H9 (cell line): ENCODE data around the gene ITPR3. TPM values are rescaled to one million over a fixed set of nuclear protein-coding genes. Genes with fewer than 3 reads are reported as not detected.

Source experiments
- DNase-seq: peaks from one replicate; pipeline ENCODE4 v3.0.0-alpha.2; 2017
- H2AFZ ChIP-seq: one replicate; pipeline ENCODE4 v1.6.1; 2013; ENCODE audit warnings: mild to moderate bottlenecking, low read length, control low read depth, moderate library complexity
- H2AK5ac ChIP-seq: 2 replicates; pipeline ENCODE4 v1.6.1; 2013; ENCODE audit warnings: low read length, control low read depth, mixed read lengths; ENCODE audit not compliant: insufficient read length
- H2BK120ac ChIP-seq: one replicate; pipeline ENCODE4 v1.6.1; 2013; ENCODE audit warnings: low read depth, mild to moderate bottlenecking, low read length, control low read depth, inconsistent platforms; ENCODE audit not compliant: poor library complexity, severe bottlenecking
- H2BK12ac ChIP-seq: 2 replicates; pipeline ENCODE4 v1.6.1; 2013; ENCODE audit warnings: low read length, control low read depth, mixed read lengths, low read depth; ENCODE audit not compliant: insufficient read length
- H2BK15ac ChIP-seq: 2 replicates; pipeline ENCODE4 v1.6.1; 2013; ENCODE audit warnings: low read depth, low read length, control low read depth
- H2BK20ac ChIP-seq: one replicate; pipeline ENCODE4 v1.6.1; 2013; ENCODE audit warnings: low read depth, mild to moderate bottlenecking, low read length, control low read depth, inconsistent platforms; ENCODE audit not compliant: poor library complexity, severe bottlenecking
- H2BK5ac ChIP-seq: 2 replicates; pipeline ENCODE4 v1.6.1; 2013; ENCODE audit warnings: low read length, control low read depth, mixed read lengths; ENCODE audit not compliant: insufficient read length
- H3K14ac ChIP-seq: 2 replicates; pipeline ENCODE4 v1.6.1; 2013; ENCODE audit warnings: low read length, control low read depth; ENCODE audit not compliant: insufficient read depth
- H3K18ac ChIP-seq: 2 replicates; pipeline ENCODE4 v1.6.1; 2013; ENCODE audit warnings: low read depth, mild to moderate bottlenecking, mixed read lengths, low read length, control low read depth; ENCODE audit not compliant: insufficient read length
- H3K23ac ChIP-seq: 2 replicates; pipeline ENCODE4 v1.6.1; 2013; ENCODE audit warnings: low read length, control low read depth, mixed read lengths, low read depth; ENCODE audit not compliant: insufficient read length
- H3K23me2 ChIP-seq: 2 replicates; pipeline ENCODE4 v1.6.1; 2013; ENCODE audit warnings: low read depth, mild to moderate bottlenecking, mixed read lengths, low read length, control low read depth; ENCODE audit not compliant: insufficient read length, poor library complexity, severe bottlenecking
- H3K27ac ChIP-seq: 2 replicates; pipeline ENCODE4 v1.5.1; 2013; ENCODE audit warnings: low read length, control low read depth, mixed read lengths, low read depth; ENCODE audit not compliant: insufficient read length
- H3K27me3 ChIP-seq: 2 replicates; pipeline ENCODE4 v1.6.1; 2013; ENCODE audit warnings: low read length, control low read depth, inconsistent platforms; ENCODE audit not compliant: insufficient read depth
- H3K4ac ChIP-seq: 2 replicates; pipeline ENCODE4 v1.6.1; 2013; ENCODE audit warnings: low read depth, mild to moderate bottlenecking, control low read depth, inconsistent platforms, low read length, moderate library complexity
- H3K4me1 ChIP-seq: 2 replicates; pipeline ENCODE4 v1.6.1; 2013; ENCODE audit warnings: low read length, control low read depth, inconsistent platforms; ENCODE audit not compliant: insufficient read depth
- H3K4me2 ChIP-seq: 2 replicates; pipeline ENCODE4 v1.6.1; 2013; ENCODE audit warnings: low read length, control low read depth, mixed read lengths; ENCODE audit not compliant: insufficient read length, insufficient read depth
- H3K56ac ChIP-seq: 2 replicates; pipeline ENCODE4 v1.6.1; 2013; ENCODE audit warnings: low read depth, mild to moderate bottlenecking, mixed read lengths, low read length, control low read depth; ENCODE audit not compliant: insufficient read length
- H3K79me1 ChIP-seq: 2 replicates; pipeline ENCODE4 v1.6.1; 2013; ENCODE audit warnings: low read depth, mild to moderate bottlenecking, moderate library complexity, low read length, control low read depth, inconsistent platforms; ENCODE audit not compliant: insufficient read depth, poor library complexity, severe bottlenecking
- H3K79me2 ChIP-seq: 2 replicates; pipeline ENCODE4 v1.6.1; 2013; ENCODE audit warnings: low read length, control low read depth, inconsistent platforms; ENCODE audit not compliant: insufficient read depth
- H3K9ac ChIP-seq: 2 replicates; pipeline ENCODE4 v1.6.1; 2013; ENCODE audit warnings: low read length, control low read depth, mixed read lengths; ENCODE audit not compliant: insufficient read length; ENCODE audit errors: extremely low read depth
- H3K9me3 ChIP-seq: one replicate; pipeline ENCODE4 v1.6.1; 2013; ENCODE audit warnings: low read depth, low read length, inconsistent platforms; ENCODE audit not compliant: control insufficient read depth
- H3T11ph ChIP-seq: one replicate; pipeline ENCODE4 v1.6.1; 2013; ENCODE audit warnings: mild to moderate bottlenecking, low read length, control low read depth, inconsistent platforms
- H4K20me1 ChIP-seq: one replicate; pipeline ENCODE4 v1.6.1; 2013; ENCODE audit not compliant: control insufficient read depth, insufficient read length, insufficient read depth
- H4K5ac ChIP-seq: 2 replicates; pipeline ENCODE4 v1.6.1; 2013; ENCODE audit warnings: low read depth, mild to moderate bottlenecking, mixed read lengths, low read length, control low read depth; ENCODE audit not compliant: insufficient read length
- H4K8ac ChIP-seq: replicated peaks from 2 replicates; pipeline ENCODE4 v1.6.1; 2013; ENCODE audit warnings: low read length, control low read depth, mixed read lengths, low read depth; ENCODE audit not compliant: insufficient read length
- H4K91ac ChIP-seq: 2 replicates; pipeline ENCODE4 v1.6.1; 2013; ENCODE audit warnings: low read depth, mild to moderate bottlenecking, moderate library complexity, mixed read lengths, low read length, control low read depth; ENCODE audit not compliant: insufficient read length
- H3K27ac Mint-ChIP-seq, 3 experiments: 2 replicates in 2 of 3; 3 replicates in 1 of 3; pipeline ENCODE4 v1.8.0; 2020 to 2021; ENCODE audit warnings: mixed read lengths in 3 of 3, mild to moderate bottlenecking in 1 of 3, moderate library complexity in 1 of 3
- H3K27me3 Mint-ChIP-seq: 2 replicates; pipeline ENCODE4 v1.8.0; 2021; ENCODE audit warnings: low read depth, mild to moderate bottlenecking, moderate library complexity, mixed read lengths
- H3K36me3 Mint-ChIP-seq, 3 experiments: 2 replicates in 2 of 3; 3 replicates in 1 of 3; pipeline ENCODE4 v1.8.0; 2020 to 2021; ENCODE audit warnings: low read depth in 3 of 3, mixed read lengths in 3 of 3; ENCODE audit not compliant: insufficient read depth in 1 of 3
- H3K4me1 Mint-ChIP-seq, 2 experiments: 2 replicates each; pipeline ENCODE4 v1.8.0; 2020; ENCODE audit warnings: mixed read lengths in 2 of 2
- H3K4me3 Mint-ChIP-seq, 2 experiments: 2 replicates in 1 of 2; 3 replicates in 1 of 2; pipeline ENCODE4 v1.8.0; 2020 to 2021; ENCODE audit warnings: mild to moderate bottlenecking in 2 of 2, mixed read lengths in 2 of 2, moderate library complexity in 1 of 2
- H3K9me3 Mint-ChIP-seq, 2 experiments: 2 replicates in 1 of 2; 3 replicates in 1 of 2; pipeline ENCODE4 v1.8.0; 2020; ENCODE audit warnings: mild to moderate bottlenecking in 2 of 2, mixed read lengths in 2 of 2, moderate library complexity in 1 of 2
- WGBS: extraction: QIAGEN DNeasy Blood & Tissue Kit; methylation state at CpG from one replicate; pipeline ENCODE4 v1.1.7; 2013; ENCODE audit warnings: missing lambda C conversion rate, low lambda C conversion rate, mixed read lengths; ENCODE audit not compliant: insufficient read length; ENCODE audit errors: extremely low coverage; 5-methylcytosine and 5-hydroxymethylcytosine counted together
- total RNA-seq: library from RNA; stranded (reverse); gene quantifications from 2 replicates; pipeline ENCODE4 v1.2.1, GENCODE V29; 2021
- TF ChIP-seq, protein P1 (sequence below): fragments of 200-600 bp; sonication (generic); conservative IDR thresholded peaks from 3 replicates; pipeline ENCODE4 v1.8.0; 2021; ENCODE audit warnings: antibody characterized with exemption, mild to moderate bottlenecking

ITPR3 gene
- total RNA-seq, 1 experiment from 2014 or later = 40.3 TPM

DNA sequence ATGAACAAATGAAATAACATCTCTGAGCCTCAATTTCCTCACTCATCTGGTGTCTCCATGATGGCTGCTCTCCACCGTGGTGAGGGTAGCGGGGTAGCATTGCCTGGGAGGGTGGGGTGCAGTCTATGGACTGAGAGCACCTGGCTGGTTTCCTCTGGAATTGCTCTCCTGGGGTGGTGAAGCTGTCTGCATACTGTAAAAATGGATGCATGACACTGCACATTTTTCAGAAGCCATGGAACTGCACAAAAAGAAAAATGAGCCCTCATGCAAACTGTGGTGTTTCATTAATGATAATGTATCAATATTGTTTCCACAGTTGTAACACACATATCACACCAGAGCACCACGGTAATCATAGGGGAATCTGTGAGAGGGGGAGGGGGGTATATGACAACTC lies 12.1 kb upstream of the ITPR3 start:
- H3K4me3 Mint-ChIP-seq = no peak overlapping the region
- no peak overlapping the region for H2AK5ac ChIP-seq
- H3K79me1 ChIP-seq = no peaks in the 10 kb centered on the region
- H3K14ac ChIP-seq = no peak overlapping the region
- no peaks in the 10 kb centered on the region for H4K20me1 ChIP-seq
- no peaks in the 10 kb centered on the region for H3K9me3 ChIP-seq
- no peak overlapping the region for H3T11ph ChIP-seq
- H3K4me2 ChIP-seq = no peak overlapping the region
- no peak overlapping the region for H3K56ac ChIP-seq
- no peak overlapping the region for H2BK5ac ChIP-seq
- peaks cover 0 to 7% (median 5%) of the 10 kb centered on the region in 3 experiments; a peak in 3 of 7 replicates for H3K36me3 Mint-ChIP-seq
- H4K8ac ChIP-seq = no peak overlapping the region
- H3K9me3 Mint-ChIP-seq = peaks cover 8 to 11% of the 10 kb centered on the region in 2 experiments
- peaks cover 44 to 61% of the 10 kb centered on the region in 2 experiments for H3K4me1 Mint-ChIP-seq
- no peak overlapping the region for H3K27ac ChIP-seq
- no peak overlapping the region for H4K91ac ChIP-seq
- no peak overlapping the region for H3K18ac ChIP-seq
- DNase-seq = no peak
- TF ChIP-seq, protein P1, sequence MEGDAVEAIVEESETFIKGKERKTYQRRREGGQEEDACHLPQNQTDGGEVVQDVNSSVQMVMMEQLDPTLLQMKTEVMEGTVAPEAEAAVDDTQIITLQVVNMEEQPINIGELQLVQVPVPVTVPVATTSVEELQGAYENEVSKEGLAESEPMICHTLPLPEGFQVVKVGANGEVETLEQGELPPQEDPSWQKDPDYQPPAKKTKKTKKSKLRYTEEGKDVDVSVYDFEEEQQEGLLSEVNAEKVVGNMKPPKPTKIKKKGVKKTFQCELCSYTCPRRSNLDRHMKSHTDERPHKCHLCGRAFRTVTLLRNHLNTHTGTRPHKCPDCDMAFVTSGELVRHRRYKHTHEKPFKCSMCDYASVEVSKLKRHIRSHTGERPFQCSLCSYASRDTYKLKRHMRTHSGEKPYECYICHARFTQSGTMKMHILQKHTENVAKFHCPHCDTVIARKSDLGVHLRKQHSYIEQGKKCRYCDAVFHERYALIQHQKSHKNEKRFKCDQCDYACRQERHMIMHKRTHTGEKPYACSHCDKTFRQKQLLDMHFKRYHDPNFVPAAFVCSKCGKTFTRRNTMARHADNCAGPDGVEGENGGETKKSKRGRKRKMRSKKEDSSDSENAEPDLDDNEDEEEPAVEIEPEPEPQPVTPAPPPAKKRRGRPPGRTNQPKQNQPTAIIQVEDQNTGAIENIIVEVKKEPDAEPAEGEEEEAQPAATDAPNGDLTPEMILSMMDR = no peak
- no peaks in the 10 kb centered on the region for H3K79me2 ChIP-seq
- H3K27me3 ChIP-seq = no peaks in the 10 kb centered on the region
- no peak overlapping the region for H2BK120ac ChIP-seq
- H3K9ac ChIP-seq = no peak overlapping the region
- H4K5ac ChIP-seq = no peak overlapping the region
- H3K23me2 ChIP-seq = no peaks in the 10 kb centered on the region
- no peak overlapping the region for H2BK15ac ChIP-seq
- H2BK20ac ChIP-seq = no peak overlapping the region
- WGBS = no CpG with 5 or more reads among the region's 3 CpGs
- H3K27ac Mint-ChIP-seq = no peak overlapping the region; a peak in 1 of 7 replicates
- H3K4ac ChIP-seq = no peak overlapping the region
- no peak overlapping the region for H2BK12ac ChIP-seq
- no peak overlapping the region for H2AFZ ChIP-seq
- H3K27me3 Mint-ChIP-seq = peaks cover 17% of the 10 kb centered on the region
- peaks cover 8% of the 10 kb centered on the region; the same call in 1 of the 2 replicates for H3K4me1 ChIP-seq
- H3K23ac ChIP-seq = no peak overlapping the region
